NCI-H2171 treated with DMSO at 0.1 percent for 48 hours (cell line): ENCODE results near the gene FRMPD1.

Experiments
- DNase-seq: peaks from one replicate; lab custom pipeline; 2025; lab: John Stamatoyannopoulos, UW

The FRMPD1 gene

GRCh38 chr9:37776328-37776727 is 125.6 kb downstream of the FRMPD1 start:
- no peak for DNase-seq

DNA sequence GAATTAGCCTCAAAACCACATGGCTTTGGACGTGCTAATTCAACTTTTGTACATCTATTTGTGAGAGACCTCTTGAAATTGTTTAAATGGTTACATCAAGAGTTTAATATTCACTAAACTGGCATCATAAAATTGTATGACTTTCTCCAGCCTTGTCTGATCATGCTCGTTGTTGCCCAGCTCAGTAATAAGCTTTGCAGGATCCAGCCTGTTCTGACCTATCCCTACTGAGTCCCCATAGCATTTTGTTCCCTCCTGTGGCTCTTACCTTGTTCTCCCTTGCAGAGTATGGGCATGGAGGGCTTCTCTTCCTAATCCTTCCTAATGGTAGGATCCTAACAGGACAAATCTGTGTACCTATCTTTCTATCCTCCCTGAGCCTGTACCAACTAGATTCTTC is 127.8 kb downstream of the FRMPD1 start:
- DNase-seq = no peak

GRCh38 chr9:37784291-37784615 is 133.5 kb downstream of the FRMPD1 start:
- DNase-seq = no peak

DNA sequence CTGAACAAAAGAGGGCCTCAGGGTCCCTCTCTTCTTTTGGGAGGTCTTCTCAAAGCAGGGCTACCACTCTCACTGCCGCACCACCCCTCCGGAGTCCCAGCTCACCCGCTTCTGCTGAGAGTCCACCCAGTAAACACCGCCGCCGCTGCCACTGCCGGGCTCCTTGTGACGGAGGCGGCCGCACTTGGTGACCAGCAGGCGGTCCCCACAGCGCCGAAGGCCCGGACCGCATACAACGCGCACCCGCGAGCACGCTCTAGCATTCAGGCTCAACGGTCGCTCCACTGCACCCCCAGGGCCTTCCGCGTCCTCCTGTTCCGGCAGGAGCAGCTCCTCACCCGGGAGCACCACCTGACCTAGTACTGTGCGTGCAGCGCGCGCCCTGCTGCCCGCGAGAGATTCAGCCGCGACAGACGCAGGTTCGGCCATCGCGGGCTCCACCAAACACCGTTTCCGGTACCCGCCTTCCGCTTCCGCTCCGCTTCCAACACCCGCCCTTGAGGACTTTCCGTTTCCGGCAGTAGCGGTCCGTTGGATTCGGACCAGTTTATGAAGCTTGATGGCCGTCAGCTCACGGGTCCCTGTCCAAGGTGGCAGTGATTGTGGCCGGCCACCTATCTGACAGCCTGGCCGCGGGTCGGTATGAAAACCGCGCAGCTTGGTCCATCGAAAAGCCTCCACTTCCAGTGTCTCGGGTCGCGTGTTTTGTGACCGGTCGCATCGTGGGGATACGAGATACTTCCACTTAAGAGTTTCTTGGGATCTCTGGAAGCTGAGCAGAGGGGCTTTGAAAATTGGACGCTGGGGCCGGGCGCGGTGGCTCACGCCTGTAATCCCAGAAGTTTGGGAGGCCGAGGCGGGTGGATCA is 134.1 kb downstream of the FRMPD1 start, which contains the start of gene EXOSC3:
EXOSC3 (minus strand) TSS at position 449 of the 868 bp plus-strand sequence; CDS start at position 429, 20 bp downstream.
- DNase-seq = peak; percentile 84

GRCh38 chr9:37787059-37787458 is 136.3 kb downstream of the FRMPD1 start:
- DNase-seq = no peak

GRCh38 chr9:37788332-37788731 is 137.6 kb downstream of the FRMPD1 start:
- DNase-seq = no peak

DNA sequence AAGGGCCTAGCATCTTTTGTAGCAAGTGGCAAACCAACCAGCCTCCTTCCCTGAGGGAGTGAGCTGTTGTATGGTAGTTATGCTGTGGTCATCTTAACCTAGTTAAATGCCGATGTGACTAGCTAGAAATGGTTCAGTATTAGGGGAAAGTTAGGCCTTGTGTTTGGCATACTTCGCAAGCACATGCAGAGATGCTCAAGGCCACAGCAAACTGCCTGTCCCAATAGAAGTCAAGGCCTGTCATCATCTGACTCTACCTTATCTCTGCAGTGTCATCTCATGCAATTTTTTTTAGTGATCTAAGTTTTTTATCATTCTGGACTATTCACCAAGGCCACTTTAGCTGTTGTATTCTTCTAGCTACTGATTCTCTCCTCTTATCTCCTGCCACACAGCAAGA is 139.3 kb downstream of the FRMPD1 start:
- no peak for DNase-seq

DNA sequence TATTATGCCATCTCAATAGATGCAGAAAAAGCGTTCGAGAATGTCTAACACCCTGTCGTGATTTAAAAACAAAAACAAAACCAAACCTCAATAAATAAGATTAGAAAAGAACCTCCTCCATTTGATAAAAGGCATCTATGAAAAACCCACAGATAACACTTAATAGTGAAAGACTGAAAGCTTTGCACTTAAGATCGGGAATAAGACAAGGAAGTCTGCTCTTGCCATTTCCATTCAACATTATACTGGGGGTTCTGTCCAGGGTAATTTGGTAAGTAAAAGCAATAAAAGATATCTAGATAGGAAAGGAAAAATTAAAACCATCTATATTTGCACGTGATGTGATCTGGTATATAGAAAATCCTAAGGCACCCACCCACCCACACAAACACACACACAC is 141.4 kb downstream of the FRMPD1 start:
- no peak for DNase-seq

GRCh38 chr9:37796232-37796631 is 145.5 kb downstream of the FRMPD1 start:
- DNase-seq = no peak
